Smooth muscle cell of the brain vasculature (primary cell): Measurements from ENCODE around the gene RPS4Y1.

ENCODE experiments used
- DNase-seq: peaks from one replicate; pipeline ENCODE4 v3.0.0-alpha.2; 2012; ENCODE audit warnings: low read depth, low spot score

RPS4Y1 gene

DNA sequence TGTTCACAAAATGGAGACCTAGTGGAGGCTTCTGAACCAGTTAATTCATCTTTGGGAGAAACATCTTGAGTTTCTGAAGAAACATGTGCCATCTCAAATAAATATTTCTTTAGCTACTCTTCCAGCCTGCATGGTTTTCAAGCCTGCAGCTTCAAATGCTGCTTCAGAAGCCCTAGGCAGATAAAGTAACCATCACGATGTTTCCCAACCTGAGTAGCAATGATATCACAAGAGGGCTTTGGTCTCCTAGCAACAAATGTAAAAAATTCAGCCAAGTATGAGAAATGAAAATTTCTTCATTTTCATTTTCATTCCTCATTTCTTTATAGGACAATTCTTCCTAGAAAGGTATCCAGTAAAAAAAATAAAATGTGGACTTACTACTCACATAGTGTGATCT lies 42.2 kb downstream of the RPS4Y1 start:
- no peak for DNase-seq

DNA sequence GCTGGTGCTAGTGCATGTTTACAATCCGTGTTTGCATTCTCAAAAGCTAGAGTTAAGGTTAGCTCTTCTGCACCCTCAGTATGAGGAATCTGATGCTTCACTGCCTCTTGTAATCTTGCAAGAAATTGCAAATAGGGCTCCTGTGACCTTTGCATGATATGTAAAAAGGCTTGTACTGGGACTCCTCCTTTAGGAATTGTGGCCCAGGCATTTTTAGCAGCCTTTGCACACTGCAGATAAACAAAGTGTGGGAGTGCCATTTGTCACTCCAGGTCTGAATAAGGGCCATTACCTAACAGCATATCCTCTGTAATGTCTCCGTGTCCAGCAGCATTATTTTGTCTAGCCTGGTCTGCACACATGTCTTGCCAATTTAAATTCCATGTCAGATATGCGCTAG lies 44.5 kb downstream of the RPS4Y1 start:
- DNase-seq = no peak

DNA sequence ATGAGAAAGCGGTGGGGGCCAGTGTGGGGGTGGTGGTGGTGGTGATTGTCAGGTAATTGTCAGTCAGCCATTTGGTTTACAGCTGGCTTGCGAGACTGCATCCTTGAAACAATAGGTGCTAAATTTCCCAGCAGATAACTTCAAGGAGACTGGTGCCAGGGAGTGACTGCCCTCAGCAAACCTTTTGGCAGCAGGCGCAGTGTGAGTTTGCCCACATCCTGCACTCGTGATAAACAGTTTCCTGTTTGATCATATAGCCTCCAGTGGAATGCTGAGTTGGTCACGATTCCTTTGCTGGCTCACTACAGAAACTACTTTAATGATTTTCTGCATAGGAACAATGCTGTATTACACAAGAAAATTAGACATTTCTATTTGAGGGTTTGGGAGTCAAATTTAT lies 46.0 kb downstream of the RPS4Y1 start:
- no peak for DNase-seq

DNA sequence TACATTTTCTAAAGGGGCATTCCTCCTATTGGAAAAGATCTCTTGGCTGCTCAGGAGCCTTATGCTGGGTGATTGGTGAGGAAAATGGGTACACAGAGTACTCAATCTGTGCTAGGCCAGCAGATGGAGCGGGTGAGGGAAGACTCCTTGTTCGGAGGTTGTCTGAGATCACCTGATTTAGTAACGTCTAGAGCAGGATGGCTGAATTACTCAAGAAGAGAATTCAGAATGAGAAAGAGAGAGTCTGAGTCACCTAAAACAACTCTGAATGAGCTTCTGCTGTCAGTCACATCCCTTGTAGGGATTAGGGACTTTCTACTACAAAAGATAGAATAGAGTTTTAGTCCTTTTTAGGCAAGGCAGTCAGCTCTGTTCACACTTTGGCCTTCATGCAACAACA lies 46.6 kb downstream of the RPS4Y1 start:
- DNase-seq = no peak

DNA sequence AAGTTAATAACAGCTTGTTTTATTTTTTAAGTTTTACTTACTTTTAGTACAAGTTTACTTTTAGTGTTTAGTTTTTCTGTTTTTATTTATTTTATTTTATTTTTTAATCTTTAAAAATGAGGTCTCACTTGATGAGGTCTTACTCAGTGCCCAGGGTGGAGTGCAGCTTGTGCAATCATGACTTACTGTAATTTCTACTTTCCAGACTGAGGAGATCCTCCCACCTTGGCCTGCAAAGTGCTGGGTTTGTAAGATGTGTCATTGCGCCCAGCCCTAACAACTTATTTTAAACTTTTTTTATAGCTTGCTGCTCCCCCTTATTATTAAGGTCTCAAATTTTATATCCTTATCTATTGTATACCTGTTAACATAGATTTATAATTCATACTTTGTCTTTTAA lies 52.1 kb downstream of the RPS4Y1 start:
- DNase-seq = no peak

DNA sequence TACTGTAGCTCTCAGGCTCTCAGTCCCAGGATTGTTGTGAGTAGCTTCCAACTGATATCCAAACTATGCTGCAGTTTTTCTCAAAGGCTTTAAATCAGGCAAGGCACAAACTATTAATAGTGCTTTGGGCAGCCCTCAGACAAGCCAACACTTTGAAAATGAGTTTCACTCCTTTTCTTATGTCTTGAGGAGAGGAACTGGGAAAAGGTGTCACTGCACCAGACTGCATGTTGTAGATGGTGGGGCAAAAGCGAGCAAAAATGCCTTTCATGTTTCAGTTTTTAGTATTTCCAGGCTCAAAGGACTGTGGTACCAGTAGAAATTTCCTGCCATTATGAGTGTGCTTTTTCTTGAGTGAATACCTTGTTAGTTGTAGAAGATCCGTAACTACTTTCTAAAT lies 54.6 kb downstream of the RPS4Y1 start:
- DNase-seq = no peak

DNA sequence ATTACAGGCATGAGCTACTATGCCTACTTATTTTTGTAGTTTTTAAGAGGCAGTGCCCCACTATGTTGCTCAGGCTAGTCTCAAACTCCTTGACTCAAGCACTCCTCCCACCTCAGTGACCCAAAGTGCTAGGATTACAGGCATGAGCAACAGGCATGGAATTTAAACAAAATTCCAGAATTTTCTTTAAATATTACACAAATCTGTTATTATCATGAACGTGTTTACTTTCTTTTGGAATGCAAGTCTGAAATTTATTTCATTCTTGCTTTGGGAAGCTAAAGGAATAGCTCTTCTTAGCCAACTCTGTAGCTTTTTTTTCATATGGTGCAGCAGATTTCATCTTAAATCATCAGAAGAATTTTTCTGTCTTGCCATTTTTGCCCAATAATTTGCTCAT lies 66.0 kb downstream of the RPS4Y1 start:
- DNase-seq = no peak

DNA sequence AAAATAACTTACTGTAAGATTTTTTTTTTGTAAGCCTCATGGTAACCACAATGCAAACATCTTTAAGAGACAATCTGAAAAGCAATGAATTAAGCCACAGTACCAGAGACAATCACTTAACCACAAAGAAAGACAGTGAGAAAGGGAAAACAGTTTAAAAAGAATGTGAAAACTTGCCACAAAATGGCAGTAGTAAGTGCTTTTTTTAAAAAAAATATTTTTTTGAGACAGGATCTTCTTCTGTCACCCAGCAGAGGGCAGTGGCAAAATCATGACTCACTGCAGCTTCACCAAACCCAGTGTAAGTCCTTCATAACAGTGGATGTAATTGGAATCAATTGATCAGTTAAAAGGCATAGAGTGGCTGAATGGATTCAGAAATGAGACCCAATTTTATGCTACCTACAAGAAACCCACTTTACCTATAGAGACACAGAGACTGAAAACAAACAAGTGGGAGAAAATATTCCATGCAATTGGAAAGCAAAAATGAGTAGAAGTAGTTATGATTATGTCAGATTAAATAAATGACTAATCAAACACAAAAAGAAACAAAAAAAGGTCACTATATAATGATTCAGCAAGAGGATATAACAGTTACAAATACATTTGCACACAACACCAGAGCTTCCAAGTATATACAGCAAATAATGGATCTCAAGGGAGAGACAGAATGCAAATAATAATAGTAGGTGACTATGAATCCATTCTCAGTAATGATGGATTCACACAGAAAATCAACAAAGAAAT lies 71.8 kb downstream of the RPS4Y1 start:
- DNase-seq = no peak
